Posterior vena cava (tissue), 2 donors: Measurements from ENCODE around the gene CXCL5. TPM values are rescaled to one million over a fixed set of nuclear protein-coding genes. Genes with fewer than 3 reads are reported as not detected.
"Not testable (repeated sequence)": the region's sequence is repeated elsewhere in the genome, so short reads cannot be mapped to it uniquely, and the experiment has no call there.

Experiments used
- DNase-seq: peaks from one replicate; pipeline ENCODE4 v3.0.0-alpha.2; 2020; ENCODE audit warnings: low spot score
- intact Hi-C, 2 donors: fragments of 100-400 bp; cut with DNase I; formaldehyde crosslinking; loops; one replicate each; pipeline versions ENCODE4 v1.14.1 to v1.14.2; 2022 to 2023
- total RNA-seq, 2 donors: library from RNA; stranded (reverse); fragmentation: NEBNext Ultra II Directional; extraction: Animal tissue kit (Norgen Biotek cat#: 25700); gene quantifications; one replicate each; pipeline ENCODE4 v1.2.1, GENCODE V29; 2021
- donor health status: DM: yes; HTN: yes; CAD: no.
- donor health status: DM: yes; HTN: yes; CAD: no.

Gene CXCL5
- total RNA-seq, 2 donors from 2014 or later, result 0.14 TPM; not detected in 1

- no peak for DNase-seq
- intact Hi-C loops, result no loop called here
These were observed 19.6 kb upstream of the CXCL5 start for GRCh38 chr4:74018116-74018515.

GRCh38 chr4:74016068-74016467 lies 17.6 kb upstream of the CXCL5 start:
- DNase-seq, result no peak
- intact Hi-C loops, result no loop called here

- intact Hi-C loops, result no loop called here
- DNase-seq, result no peak
These were observed 16.8 kb upstream of the CXCL5 start for GRCh38 chr4:74015126-74015780.

- no peak for DNase-seq
- intact Hi-C loops, result no loop called here
These were observed 15.9 kb upstream of the CXCL5 start for GRCh38 chr4:74014332-74014731.

GRCh38 chr4:74013264-74013663 lies 14.8 kb upstream of the CXCL5 start:
- intact Hi-C loops, result no loop called here
- no peak for DNase-seq

GRCh38 chr4:74012130-74012529 lies 13.7 kb upstream of the CXCL5 start:
- no peak for DNase-seq
- intact Hi-C loops, result no loop called here

- no peak for DNase-seq
- intact Hi-C loops, result loop anchor here in 1 of 2 donors (10.0 kb wide), 1 partner anchor 45 kb away; no protein-coding TSS in a partner anchor
These were observed 10.8 kb upstream of the CXCL5 start for GRCh38 chr4:74009307-74009706.

- intact Hi-C loops, result loop anchor here in 1 of 2 donors (10.0 kb wide), 1 partner anchor 49 kb away; no protein-coding TSS in a partner anchor
- DNase-seq, result no peak
These were observed 7.6 kb upstream of the CXCL5 start for GRCh38 chr4:74006009-74006476.

- intact Hi-C loops, result loop anchor here in 1 of 2 donors (10.0 kb wide), 1 partner anchor 49 kb away; no protein-coding TSS in a partner anchor
- DNase-seq, result no peak
These were observed 7.1 kb upstream of the CXCL5 start for GRCh38 chr4:74005528-74005927.

- DNase-seq, result no peak
- intact Hi-C loops, result loop anchor here in 1 of 2 donors (10.0 kb wide), 1 partner anchor 50 kb away; no protein-coding TSS in a partner anchor
These were observed 6.2 kb upstream of the CXCL5 start for GRCh38 chr4:74004668-74005067.

- no peak for DNase-seq
- intact Hi-C loops, result loop anchor here in 1 of 2 donors (10.0 kb wide), 1 partner anchor 54 kb away; no protein-coding TSS in a partner anchor
These were observed 1.8 kb upstream of the CXCL5 start for GRCh38 chr4:74000301-74000700.

GRCh38 chr4:73992050-73992449 lies 6.4 kb downstream of the CXCL5 start:
- intact Hi-C loops, result no loop called here

GRCh38 chr4:73991742-73992000 lies 6.8 kb downstream of the CXCL5 start:
- intact Hi-C loops, result no loop called here
- no peak for DNase-seq

More at GRCh38 chr4:73992050-73992449, 6.4 kb downstream of the CXCL5 start:
- no peak for DNase-seq

GRCh38 chr4:73990988-73991741 lies 7.3 kb downstream of the CXCL5 start:
- no peak for DNase-seq
- intact Hi-C loops, result no loop called here

GRCh38 chr4:73989928-73990327 lies 8.5 kb downstream of the CXCL5 start:
- no peak for DNase-seq
- intact Hi-C loops, result no loop called here

GRCh38 chr4:73989031-73989430 lies 9.4 kb downstream of the CXCL5 start:
- intact Hi-C loops, result no loop called here
- no peak for DNase-seq

GRCh38 chr4:73988061-73988460 lies 10.4 kb downstream of the CXCL5 start, which contains the start of gene PPBP:
Gene PPBP (minus strand): TSS chr4:73988190. CDS start chr4:73988103, 87 bp downstream.
- DNase-seq, result no peak
- intact Hi-C loops, result no loop called here

GRCh38 chr4:73985528-73985852 lies 13.0 kb downstream of the CXCL5 start:
- no peak for DNase-seq
- intact Hi-C loops, result no loop called here

- intact Hi-C loops, result no loop called here
- no peak for DNase-seq
These were observed 13.5 kb downstream of the CXCL5 start for GRCh38 chr4:73984736-73985527.

- DNase-seq, intact Hi-C loops: not testable (repeated sequence)
These were observed 17.3 kb downstream of the CXCL5 start for GRCh38 chr4:73981175-73981574.
